ENCODE data around the gene AFMID. TPM values are rescaled to one million over a fixed set of nuclear protein-coding genes. Genes with fewer than 3 reads are reported as not detected.

Gene AFMID
- total and polyA plus RNA-seq, 2 of the 13 experiments (the other 11 are each of a cell fraction or from before 2014, with no cell fraction given), result 249 to 270 TPM

GRCh38 chr17:78253946-78254672 lies 66.9 kb downstream of the AFMID start (continued):
- TF ChIP-seq CC2D1A (CRISPR knock-in tag; IDR thresholded peaks at IDR 0.05) (peak; percentile 89), HOXA5 (CRISPR knock-in tag; IDR thresholded peaks at IDR 0.05) (peak; percentile 83), ZNF253 (CRISPR knock-in tag; IDR thresholded peaks at IDR 0.05; ENCODE audit: borderline replicate concordance) (peak; percentile 96; the same call in 1 of the 2 replicates), ZNF747 (CRISPR knock-in tag; IDR thresholded peaks at IDR 0.05; ENCODE audit: borderline replicate concordance) (no peak), PCBP1 (IDR thresholded peaks at IDR 0.05; ENCODE audit: borderline replicate concordance, low read depth, low read length) (0 out of 2 replicates have a peak, but pooled peaks have one; percentile 53), ZNF607 (CRISPR knock-in tag; IDR thresholded peaks at IDR 0.05; ENCODE audit: borderline replicate concordance) (peak; percentile 93), HDAC2 (CRISPR knock-in tag; IDR thresholded peaks at IDR 0.05) (peak; percentile 70), NFKBIZ (CRISPR knock-in tag; IDR thresholded peaks at IDR 0.05) (peak; percentile 86; the same call in 1 of the 2 replicates), NFATC3 (CRISPR knock-in tag; IDR thresholded peaks at IDR 0.05) (peak; percentile 76; the same call in 1 of the 2 replicates), KAT2B (IDR thresholded peaks at IDR 0.05; ENCODE audit: borderline replicate concordance, low read depth, low read length) (no peak), NFRKB (IDR thresholded peaks at IDR 0.05) (no peak), IRF9 (CRISPR knock-in tag; IDR thresholded peaks at IDR 0.05; ENCODE audit: borderline replicate concordance) (peak; percentile 96), RFX3 (CRISPR knock-in tag; IDR thresholded peaks at IDR 0.05) (no peak), ZNF343 (CRISPR knock-in tag; IDR thresholded peaks at IDR 0.05) (peak; percentile 34; the same call in 1 of the 2 replicates), HDAC1 (CRISPR knock-in tag; IDR thresholded peaks at IDR 0.05) (peak; percentile 70; the same call in 1 of the 2 replicates), FOXP4 (CRISPR knock-in tag; IDR thresholded peaks at IDR 0.05) (no peak)
- TF ChIP-seq, protein P1, sequence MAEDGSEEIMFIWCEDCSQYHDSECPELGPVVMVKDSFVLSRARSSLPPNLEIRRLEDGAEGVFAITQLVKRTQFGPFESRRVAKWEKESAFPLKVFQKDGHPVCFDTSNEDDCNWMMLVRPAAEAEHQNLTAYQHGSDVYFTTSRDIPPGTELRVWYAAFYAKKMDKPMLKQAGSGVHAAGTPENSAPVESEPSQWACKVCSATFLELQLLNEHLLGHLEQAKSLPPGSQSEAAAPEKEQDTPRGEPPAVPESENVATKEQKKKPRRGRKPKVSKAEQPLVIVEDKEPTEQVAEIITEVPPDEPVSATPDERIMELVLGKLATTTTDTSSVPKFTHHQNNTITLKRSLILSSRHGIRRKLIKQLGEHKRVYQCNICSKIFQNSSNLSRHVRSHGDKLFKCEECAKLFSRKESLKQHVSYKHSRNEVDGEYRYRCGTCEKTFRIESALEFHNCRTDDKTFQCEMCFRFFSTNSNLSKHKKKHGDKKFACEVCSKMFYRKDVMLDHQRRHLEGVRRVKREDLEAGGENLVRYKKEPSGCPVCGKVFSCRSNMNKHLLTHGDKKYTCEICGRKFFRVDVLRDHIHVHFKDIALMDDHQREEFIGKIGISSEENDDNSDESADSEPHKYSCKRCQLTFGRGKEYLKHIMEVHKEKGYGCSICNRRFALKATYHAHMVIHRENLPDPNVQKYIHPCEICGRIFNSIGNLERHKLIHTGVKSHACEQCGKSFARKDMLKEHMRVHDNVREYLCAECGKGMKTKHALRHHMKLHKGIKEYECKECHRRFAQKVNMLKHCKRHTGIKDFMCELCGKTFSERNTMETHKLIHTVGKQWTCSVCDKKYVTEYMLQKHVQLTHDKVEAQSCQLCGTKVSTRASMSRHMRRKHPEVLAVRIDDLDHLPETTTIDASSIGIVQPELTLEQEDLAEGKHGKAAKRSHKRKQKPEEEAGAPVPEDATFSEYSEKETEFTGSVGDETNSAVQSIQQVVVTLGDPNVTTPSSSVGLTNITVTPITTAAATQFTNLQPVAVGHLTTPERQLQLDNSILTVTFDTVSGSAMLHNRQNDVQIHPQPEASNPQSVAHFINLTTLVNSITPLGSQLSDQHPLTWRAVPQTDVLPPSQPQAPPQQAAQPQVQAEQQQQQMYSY (CRISPR knock-in tag; IDR thresholded peaks at IDR 0.05), result 0 out of 2 replicates have a peak, but pooled peaks have one; percentile 16
- TF ChIP-seq, protein P2, sequence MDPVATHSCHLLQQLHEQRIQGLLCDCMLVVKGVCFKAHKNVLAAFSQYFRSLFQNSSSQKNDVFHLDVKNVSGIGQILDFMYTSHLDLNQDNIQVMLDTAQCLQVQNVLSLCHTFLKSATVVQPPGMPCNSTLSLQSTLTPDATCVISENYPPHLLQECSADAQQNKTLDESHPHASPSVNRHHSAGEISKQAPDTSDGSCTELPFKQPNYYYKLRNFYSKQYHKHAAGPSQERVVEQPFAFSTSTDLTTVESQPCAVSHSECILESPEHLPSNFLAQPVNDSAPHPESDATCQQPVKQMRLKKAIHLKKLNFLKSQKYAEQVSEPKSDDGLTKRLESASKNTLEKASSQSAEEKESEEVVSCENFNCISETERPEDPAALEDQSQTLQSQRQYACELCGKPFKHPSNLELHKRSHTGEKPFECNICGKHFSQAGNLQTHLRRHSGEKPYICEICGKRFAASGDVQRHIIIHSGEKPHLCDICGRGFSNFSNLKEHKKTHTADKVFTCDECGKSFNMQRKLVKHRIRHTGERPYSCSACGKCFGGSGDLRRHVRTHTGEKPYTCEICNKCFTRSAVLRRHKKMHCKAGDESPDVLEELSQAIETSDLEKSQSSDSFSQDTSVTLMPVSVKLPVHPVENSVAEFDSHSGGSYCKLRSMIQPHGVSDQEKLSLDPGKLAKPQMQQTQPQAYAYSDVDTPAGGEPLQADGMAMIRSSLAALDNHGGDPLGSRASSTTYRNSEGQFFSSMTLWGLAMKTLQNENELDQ (CRISPR knock-in tag; IDR thresholded peaks at IDR 0.05; ENCODE audit: borderline replicate concordance), result peak; percentile 89; the same call in 1 of the 2 replicates
- TF ChIP-seq, protein P3, sequence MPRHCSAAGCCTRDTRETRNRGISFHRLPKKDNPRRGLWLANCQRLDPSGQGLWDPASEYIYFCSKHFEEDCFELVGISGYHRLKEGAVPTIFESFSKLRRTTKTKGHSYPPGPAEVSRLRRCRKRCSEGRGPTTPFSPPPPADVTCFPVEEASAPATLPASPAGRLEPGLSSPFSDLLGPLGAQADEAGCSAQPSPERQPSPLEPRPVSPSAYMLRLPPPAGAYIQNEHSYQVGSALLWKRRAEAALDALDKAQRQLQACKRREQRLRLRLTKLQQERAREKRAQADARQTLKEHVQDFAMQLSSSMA (CRISPR knock-in tag; IDR thresholded peaks at IDR 0.05), result 0 out of 2 replicates have a peak, but pooled peaks have one; percentile 52

Data from HepG2 (cell line).